ENCODE measurements around the gene ASTN2. TPM values are rescaled to one million over a fixed set of nuclear protein-coding genes. Genes with fewer than 3 reads are reported as not detected.

ASTN2 gene
- polyA plus RNA-seq, 1 donor from 2014 or later, result 6.8 TPM

- H3F3A ChIP-seq (ENCODE audit: insufficient read depth, low read length, poor library complexity, severe bottlenecking), result no peaks in the 10 kb centered on the region
- no peak overlapping the region for H3K4me3 ChIP-seq (ENCODE audit: low read length)
- H3K9me2 ChIP-seq (ENCODE audit: insufficient read depth, low read length), result no peaks in the 10 kb centered on the region
- no peaks in the 10 kb centered on the region for H3K27me3 ChIP-seq (ENCODE audit: insufficient read depth, low read depth, low read length)
- H3K4me2 ChIP-seq (ENCODE audit: low read length), result no peak overlapping the region
- H3K36me3 ChIP-seq (ENCODE audit: insufficient read depth, low read length), result no peaks in the 10 kb centered on the region
- H4K20me1 ChIP-seq (ENCODE audit: insufficient read depth), result no peaks in the 10 kb centered on the region
- no peak overlapping the region for H3K9ac ChIP-seq (ENCODE audit: low read length)
- TF ChIP-seq SMC3 (conservative IDR thresholded peaks at IDR 0.05; ENCODE audit: poor library complexity), result no peak
- no peak for TF ChIP-seq TAF1 (IDR thresholded peaks at IDR 0.05; ENCODE audit: low read depth)
- no peaks in the 10 kb centered on the region for H3K79me2 ChIP-seq (replicated peaks; ENCODE audit: insufficient read depth, low read length)
- H2AFZ ChIP-seq (ENCODE audit: low read depth, low read length), result no peak overlapping the region
- H3K27ac ChIP-seq (ENCODE audit: low read length), result no peak overlapping the region
- no peaks in the 10 kb centered on the region for H3K9me3 ChIP-seq (ENCODE audit: low read length)
Measured at GRCh38 chr9:116423149-116423548, 991.7 kb downstream of the ASTN2 start.

GRCh38 chr9:116422119-116422979, 992.5 kb downstream of the ASTN2 start:
- no peak overlapping the region for H3K4me3 ChIP-seq (ENCODE audit: low read length)
- no peaks in the 10 kb centered on the region for H3K9me2 ChIP-seq (ENCODE audit: insufficient read depth, low read length)
- TF ChIP-seq EZH2 (IDR thresholded peaks at IDR 0.05; ENCODE audit: borderline replicate concordance, insufficient read depth, low read length, poor library complexity, severe bottlenecking), result no peak
- no peak for TF ChIP-seq REST (IDR thresholded peaks at IDR 0.05; ENCODE audit: borderline replicate concordance)
- TF ChIP-seq EP300 (conservative IDR thresholded peaks at IDR 0.05; ENCODE audit: poor library complexity, severe bottlenecking), result no peak
- no peak overlapping the region for H3K4me2 ChIP-seq (ENCODE audit: low read length)
- no peaks in the 10 kb centered on the region for H3K27me3 ChIP-seq (ENCODE audit: insufficient read depth, low read depth, low read length)
- no peaks in the 10 kb centered on the region for H3F3A ChIP-seq (ENCODE audit: insufficient read depth, low read length, poor library complexity, severe bottlenecking)
- H3K9me3 ChIP-seq (ENCODE audit: low read length), result no peaks in the 10 kb centered on the region
- H3K9ac ChIP-seq (ENCODE audit: low read length), result no peak overlapping the region
- H3K36me3 ChIP-seq (ENCODE audit: insufficient read depth, low read length), result no peaks in the 10 kb centered on the region
- H3K27ac ChIP-seq (ENCODE audit: low read length), result no peak overlapping the region
- no peak overlapping the region for H2AFZ ChIP-seq (ENCODE audit: low read depth, low read length)
- no peaks in the 10 kb centered on the region for H4K20me1 ChIP-seq (ENCODE audit: insufficient read depth)
- no peaks in the 10 kb centered on the region for H3K79me2 ChIP-seq (replicated peaks; ENCODE audit: insufficient read depth, low read length)

GRCh38 chr9:116420993-116421538, 993.8 kb downstream of the ASTN2 start:
- TF ChIP-seq TAF1 (IDR thresholded peaks at IDR 0.05; ENCODE audit: low read depth), result no peak
- no peak for TF ChIP-seq EP300 (conservative IDR thresholded peaks at IDR 0.05; ENCODE audit: poor library complexity, severe bottlenecking)
- TF ChIP-seq POLR2AphosphoS5 (IDR thresholded peaks at IDR 0.05), result no peak
- no peak for TF ChIP-seq REST (IDR thresholded peaks at IDR 0.05; ENCODE audit: borderline replicate concordance)
- TF ChIP-seq SMC3 (conservative IDR thresholded peaks at IDR 0.05; ENCODE audit: poor library complexity), result no peak
- TF ChIP-seq MXI1 (conservative IDR thresholded peaks at IDR 0.05; ENCODE audit: poor library complexity, severe bottlenecking), result no peak
- no peak for TF ChIP-seq RAD21 (conservative IDR thresholded peaks at IDR 0.05)
- TF ChIP-seq CTCF (IDR thresholded peaks at IDR 0.05; ENCODE audit: poor library complexity, severe bottlenecking), result no peak
- TF ChIP-seq EZH2 (IDR thresholded peaks at IDR 0.05; ENCODE audit: borderline replicate concordance, insufficient read depth, low read length, poor library complexity, severe bottlenecking), result no peak
- Histone ChIP-seq H3F3A (ENCODE audit: insufficient read depth, low read length, poor library complexity, severe bottlenecking) (no peaks in the 10 kb centered on the region), H2AFZ (ENCODE audit: low read depth, low read length) (no peak overlapping the region), H3K27ac (ENCODE audit: low read length) (no peak overlapping the region), H3K9ac (ENCODE audit: low read length) (no peak overlapping the region), H3K4me3 (ENCODE audit: low read length) (no peak overlapping the region), H3K4me2 (ENCODE audit: low read length) (no peak overlapping the region), H3K27me3 (ENCODE audit: insufficient read depth, low read depth, low read length) (no peaks in the 10 kb centered on the region), H3K79me2 (replicated peaks; ENCODE audit: insufficient read depth, low read length) (no peaks in the 10 kb centered on the region), H3K9me3 (ENCODE audit: low read length) (no peaks in the 10 kb centered on the region), H3K36me3 (ENCODE audit: insufficient read depth, low read length) (no peaks in the 10 kb centered on the region), H3K9me2 (ENCODE audit: insufficient read depth, low read length) (no peaks in the 10 kb centered on the region), H4K20me1 (ENCODE audit: insufficient read depth) (no peaks in the 10 kb centered on the region)
